ENCODE data around the gene SUSD3. TPM values are rescaled to one million over a fixed set of nuclear protein-coding genes. Genes with fewer than 3 reads are reported as not detected.
A peak's percentile ranks its signal among the peaks of the same experiment; 100 is the strongest.

The SUSD3 gene
- total and polyA plus RNA-seq, 4 donors: 2.6 to 10.3 (median 4.4) TPM

DNA sequence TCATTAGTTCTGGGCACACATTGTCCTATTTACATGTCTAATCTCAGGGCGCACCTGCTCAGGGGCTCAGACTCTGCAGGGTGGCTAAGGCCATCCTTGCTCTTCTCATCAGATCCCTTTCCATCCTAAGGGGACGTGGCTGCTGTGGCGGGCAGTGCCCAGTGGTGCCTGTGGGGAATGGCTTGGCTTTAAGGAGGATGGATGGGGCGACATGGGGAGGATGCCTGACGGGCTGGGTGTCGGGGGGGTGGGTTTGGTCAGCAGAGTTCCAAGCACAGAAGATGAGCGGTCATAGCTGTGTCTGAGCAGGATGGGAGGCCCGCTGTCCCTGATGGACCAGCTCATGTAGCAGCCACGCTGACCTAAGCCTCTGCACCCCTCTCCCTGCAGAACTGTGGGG, 40.9 kb upstream of the SUSD3 start:
- Histone ChIP-seq H3K9me3 (ENCODE audit: control insufficient read depth, low read length) (no peaks in the 10 kb centered on the region), H3K27ac (ENCODE audit: low read depth in 1 of 2, low read length in 2 of 2) (no peak overlapping the region), H3K4me1 (ENCODE audit: control insufficient read depth in 1 of 2, insufficient read depth in 2 of 2, low read length in 2 of 2) (no peaks in the 10 kb centered on the region), H3K27me3 (ENCODE audit: control insufficient read depth in 1 of 2, insufficient read depth in 2 of 2, low read length in 1 of 2) (no peaks in the 10 kb centered on the region), H3K36me3 (ENCODE audit: control insufficient read depth in 1 of 2, insufficient read depth in 2 of 2, low read length in 1 of 2) (no peaks in the 10 kb centered on the region), H3K4me3 (ENCODE audit: low read length in 2 of 2) (no peak overlapping the region)
- ATAC-seq (ENCODE audit: low FRiP score) (no peak), DNase-seq (peak in 1 of 2 donors; percentile 71)
- WGBS, 2 donors: 95 to 96% methylated on average over 9 of the region's 9 CpGs
- intact Hi-C loops (cut with DNase I): no loop called here

DNA sequence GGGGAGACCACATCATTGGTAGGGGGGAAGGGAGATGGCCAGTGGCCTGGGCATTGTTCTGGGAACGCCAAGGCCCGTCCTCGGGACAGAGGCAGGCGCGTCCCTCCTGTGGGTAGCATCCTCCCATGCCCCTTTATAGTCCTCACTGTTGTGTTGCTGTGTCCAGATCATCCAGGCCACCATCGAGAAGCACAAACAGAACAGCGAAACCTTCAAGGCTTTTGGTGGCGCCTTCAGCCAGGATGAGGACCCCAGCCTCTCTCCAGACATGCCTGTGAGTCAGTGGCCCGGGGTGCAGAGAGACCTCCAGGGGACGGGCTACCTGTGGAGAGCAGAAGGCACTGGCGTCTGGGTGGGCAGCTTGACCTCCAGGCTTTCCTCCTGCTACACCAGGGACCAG, 38.4 kb upstream of the SUSD3 start:
- no peak for ATAC-seq (ENCODE audit: low FRiP score)
- peak in 1 of 2 donors; percentile 46 for DNase-seq
- H3K36me3 ChIP-seq (ENCODE audit: control insufficient read depth in 1 of 2, insufficient read depth in 2 of 2, low read length in 1 of 2): no peaks in the 10 kb centered on the region
- 95% methylated on average over 11 of the region's 11 CpGs for WGBS, 2 donors
- intact Hi-C loops (cut with DNase I): no loop called here
- H3K9me3 ChIP-seq (ENCODE audit: control insufficient read depth, low read length): no peaks in the 10 kb centered on the region
- no peaks in the 10 kb centered on the region for H3K4me1 ChIP-seq (ENCODE audit: control insufficient read depth in 1 of 2, insufficient read depth in 2 of 2, low read length in 2 of 2)
- H3K27me3 ChIP-seq (ENCODE audit: control insufficient read depth in 1 of 2, insufficient read depth in 2 of 2, low read length in 1 of 2): no peaks in the 10 kb centered on the region
- H3K4me3 ChIP-seq (ENCODE audit: low read length in 2 of 2): no peak overlapping the region
- H3K27ac ChIP-seq (ENCODE audit: low read depth in 1 of 2, low read length in 2 of 2): no peak overlapping the region

DNA sequence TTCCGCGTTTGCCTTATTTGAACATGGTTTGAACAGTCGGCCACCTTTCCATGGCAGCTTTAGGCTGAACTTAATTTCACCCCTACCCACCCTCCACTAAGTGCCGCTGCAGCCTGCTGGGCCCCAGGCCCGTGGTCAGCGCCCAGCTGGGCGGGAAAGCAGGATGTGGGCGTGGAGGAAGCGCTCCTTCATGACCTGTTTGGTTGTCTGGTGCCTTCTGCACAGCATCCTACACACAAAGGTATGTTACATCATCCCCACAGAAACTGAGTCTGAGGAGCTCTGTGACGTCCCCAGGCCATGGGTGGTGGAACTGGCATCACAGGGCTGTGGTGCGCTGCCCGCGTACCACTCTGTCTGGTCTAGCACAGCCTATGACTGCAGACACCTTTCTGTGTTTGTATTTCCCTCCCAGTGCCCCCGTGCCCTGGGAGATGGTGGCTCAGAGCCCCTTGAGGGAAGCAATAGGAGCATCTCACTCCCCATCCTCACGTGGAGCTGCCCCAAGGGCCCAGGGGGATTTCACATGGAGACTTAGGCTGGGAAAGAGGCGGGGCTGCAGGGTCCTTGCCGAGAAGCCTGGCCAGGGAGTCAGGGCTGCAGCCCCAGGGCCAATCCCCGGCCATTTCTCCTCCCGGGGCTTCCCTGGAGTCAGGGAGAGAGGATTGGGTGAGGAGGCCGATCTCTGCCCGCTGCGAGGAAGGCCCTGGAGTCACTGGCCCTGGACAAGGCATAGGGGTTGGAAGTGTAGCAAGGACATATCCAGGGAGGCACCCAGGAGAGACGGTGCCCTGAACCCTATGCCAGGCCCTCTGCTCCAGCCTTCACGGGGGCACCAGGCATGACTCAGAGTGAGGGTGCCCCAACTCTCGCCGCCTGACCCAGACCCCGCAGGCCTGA, 37.5 kb upstream of the SUSD3 start:
- H3K27me3 ChIP-seq (ENCODE audit: control insufficient read depth in 1 of 2, insufficient read depth in 2 of 2, low read length in 1 of 2): no peaks in the 10 kb centered on the region
- H3K36me3 ChIP-seq (ENCODE audit: control insufficient read depth in 1 of 2, insufficient read depth in 2 of 2, low read length in 1 of 2): no peaks in the 10 kb centered on the region
- 84 to 90% methylated on average over 27 of the region's 27 CpGs for WGBS, 2 donors
- H3K4me1 ChIP-seq (ENCODE audit: control insufficient read depth in 1 of 2, insufficient read depth in 2 of 2, low read length in 2 of 2): no peaks in the 10 kb centered on the region
- no peaks in the 10 kb centered on the region for H3K9me3 ChIP-seq (ENCODE audit: control insufficient read depth, low read length)
- DNase-seq (peak in 1 of 2 donors; percentile 60), ATAC-seq (ENCODE audit: low FRiP score) (no peak)
- H3K27ac ChIP-seq (ENCODE audit: low read depth in 1 of 2, low read length in 2 of 2): no peak overlapping the region
- intact Hi-C loops (cut with DNase I): no loop called here
- no peak overlapping the region for H3K4me3 ChIP-seq (ENCODE audit: low read length in 2 of 2)

DNA sequence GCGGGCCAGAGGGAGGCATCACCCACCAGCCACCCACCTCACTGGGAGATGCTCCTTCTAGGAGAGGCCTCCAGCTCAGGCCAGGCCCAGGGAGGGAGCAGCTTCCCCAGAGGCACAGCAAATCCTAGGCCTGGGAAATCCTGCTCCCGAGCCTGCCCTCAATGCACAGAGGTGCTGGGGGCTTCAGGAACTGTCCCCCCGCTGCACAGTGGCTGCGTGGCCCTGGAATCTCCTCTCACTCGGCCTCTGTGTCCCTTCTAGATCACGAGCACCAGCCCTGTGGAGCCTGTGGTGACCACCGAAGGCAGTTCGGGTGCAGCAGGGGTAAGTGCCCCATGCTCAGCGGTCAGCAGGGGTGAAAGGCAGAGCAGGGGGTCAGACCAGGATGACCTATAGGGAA, 36.4 kb upstream of the SUSD3 start:
- peak in 1 of 2 donors; percentile 59 for DNase-seq
- intact Hi-C loops (cut with DNase I): no loop called here

DNA sequence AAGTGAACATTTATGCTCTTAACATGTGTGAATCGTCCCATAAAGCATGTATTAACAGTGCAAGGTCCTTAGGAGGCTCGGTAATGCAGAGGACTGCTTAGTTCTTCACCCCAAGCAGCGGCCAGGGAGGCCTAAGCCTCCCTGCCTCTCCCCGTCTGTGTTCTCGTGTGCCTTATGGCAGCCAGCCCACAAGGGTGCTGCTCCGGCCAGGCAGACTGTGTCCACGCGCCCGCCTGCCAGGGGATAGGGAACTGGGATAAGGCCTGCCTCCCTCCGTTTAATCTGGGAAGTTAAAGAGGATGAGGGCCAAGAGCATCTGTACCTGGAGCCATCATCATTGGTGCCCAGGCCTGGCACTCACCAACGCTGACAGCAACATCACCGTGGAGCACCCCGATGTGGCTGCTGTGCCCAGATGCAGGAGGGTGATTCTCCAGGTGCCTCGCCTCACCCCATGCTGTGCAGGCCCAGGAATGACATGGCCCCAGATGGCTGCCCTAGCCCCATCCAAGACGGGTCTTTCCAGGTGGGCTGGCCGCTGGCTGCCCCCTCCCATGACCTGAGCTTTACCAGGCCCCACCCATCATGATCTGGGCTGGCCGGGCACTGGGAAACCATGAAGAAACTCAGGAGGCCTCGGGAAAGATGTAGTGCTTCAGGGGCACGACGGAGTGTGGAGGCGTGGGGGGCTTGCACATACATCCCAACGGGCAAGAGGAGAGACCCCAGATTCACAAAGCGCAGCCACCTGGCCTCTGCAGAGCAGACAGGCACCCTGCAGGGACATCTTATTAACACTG, 35.6 kb upstream of the SUSD3 start:
- no peaks in the 10 kb centered on the region for H3K9me3 ChIP-seq (ENCODE audit: control insufficient read depth, low read length)
- 70 to 75% methylated on average over 23 of the region's 23 CpGs for WGBS, 2 donors

More for the DNA sequence above, 36.4 kb upstream of the SUSD3 start:
- Histone ChIP-seq H3K27ac (ENCODE audit: low read depth in 1 of 2, low read length in 2 of 2) (no peak overlapping the region), H3K27me3 (ENCODE audit: control insufficient read depth in 1 of 2, insufficient read depth in 2 of 2, low read length in 1 of 2) (no peaks in the 10 kb centered on the region), H3K9me3 (ENCODE audit: control insufficient read depth, low read length) (no peaks in the 10 kb centered on the region), H3K4me3 (ENCODE audit: low read length in 2 of 2) (no peak overlapping the region), H3K4me1 (ENCODE audit: control insufficient read depth in 1 of 2, insufficient read depth in 2 of 2, low read length in 2 of 2) (no peaks in the 10 kb centered on the region), H3K36me3 (ENCODE audit: control insufficient read depth in 1 of 2, insufficient read depth in 2 of 2, low read length in 1 of 2) (no peaks in the 10 kb centered on the region)
- WGBS, 2 donors: 90 to 96% methylated on average over 9 of the region's 9 CpGs
- no peak for ATAC-seq (ENCODE audit: low FRiP score)

DNA sequence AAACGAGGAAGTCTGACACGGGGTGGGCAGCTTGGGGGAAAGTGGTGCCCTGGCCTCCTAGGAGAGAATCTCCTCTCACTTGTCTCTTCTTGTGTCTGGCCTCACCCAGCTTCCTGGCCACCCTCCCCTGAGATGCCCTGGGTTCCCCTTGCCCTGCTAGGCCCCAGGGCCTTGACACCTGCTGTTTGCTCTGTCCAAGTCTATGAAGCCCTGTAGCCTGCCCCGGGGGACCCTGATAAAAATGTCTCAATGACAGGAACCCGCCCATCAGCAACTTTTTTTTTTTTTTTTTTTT, 35.0 kb upstream of the SUSD3 start:
- WGBS, 2 donors: 83 to 93% methylated on average over 4 of the region's 4 CpGs
- ATAC-seq (ENCODE audit: low FRiP score): no peak
- Histone ChIP-seq H3K36me3 (ENCODE audit: control insufficient read depth in 1 of 2, insufficient read depth in 2 of 2, low read length in 1 of 2) (no peaks in the 10 kb centered on the region), H3K27ac (ENCODE audit: low read depth in 1 of 2, low read length in 2 of 2) (no peak overlapping the region), H3K4me3 (ENCODE audit: low read length in 2 of 2) (no peak overlapping the region), H3K4me1 (ENCODE audit: control insufficient read depth in 1 of 2, insufficient read depth in 2 of 2, low read length in 2 of 2) (no peaks in the 10 kb centered on the region), H3K27me3 (ENCODE audit: control insufficient read depth in 1 of 2, insufficient read depth in 2 of 2, low read length in 1 of 2) (no peaks in the 10 kb centered on the region), H3K9me3 (ENCODE audit: control insufficient read depth, low read length) (no peaks in the 10 kb centered on the region)
- intact Hi-C loops (cut with DNase I): no loop called here
- DNase-seq: no peak

More for the DNA sequence above, 35.6 kb upstream of the SUSD3 start:
- no peak overlapping the region for H3K27ac ChIP-seq (ENCODE audit: low read depth in 1 of 2, low read length in 2 of 2)
- H3K4me1 ChIP-seq (ENCODE audit: control insufficient read depth in 1 of 2, insufficient read depth in 2 of 2, low read length in 2 of 2): no peaks in the 10 kb centered on the region
- DNase-seq (peak in 1 of 2 donors; percentile 35), ATAC-seq (ENCODE audit: low FRiP score) (no peak)
- H3K27me3 ChIP-seq (ENCODE audit: control insufficient read depth in 1 of 2, insufficient read depth in 2 of 2, low read length in 1 of 2): no peaks in the 10 kb centered on the region
- intact Hi-C loops (cut with DNase I): no loop called here
- no peaks in the 10 kb centered on the region for H3K36me3 ChIP-seq (ENCODE audit: control insufficient read depth in 1 of 2, insufficient read depth in 2 of 2, low read length in 1 of 2)
- H3K4me3 ChIP-seq (ENCODE audit: low read length in 2 of 2): no peak overlapping the region

DNA sequence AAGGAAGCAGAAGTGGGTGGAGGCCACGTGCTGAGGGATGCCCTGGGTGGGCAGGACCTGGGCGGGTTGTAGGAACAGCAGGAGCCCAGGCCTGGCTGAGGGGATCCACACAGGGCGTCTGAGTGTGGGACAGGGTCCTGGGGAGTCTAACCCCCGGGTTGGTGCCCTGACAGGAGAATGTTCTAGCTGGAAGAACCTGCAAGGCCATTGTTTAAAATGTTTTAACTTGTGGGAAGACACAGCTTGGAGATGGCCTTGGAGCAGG, 33.9 kb upstream of the SUSD3 start:
- H3K4me1 ChIP-seq (ENCODE audit: control insufficient read depth in 1 of 2, insufficient read depth in 2 of 2, low read length in 2 of 2): no peaks in the 10 kb centered on the region
- DNase-seq (no peak), ATAC-seq (ENCODE audit: low FRiP score) (no peak)
- whole genome bisulfite sequencing, 2 donors: 85 to 96% methylated on average over 4 of the region's 4 CpGs
- no peaks in the 10 kb centered on the region for H3K27me3 ChIP-seq (ENCODE audit: control insufficient read depth in 1 of 2, insufficient read depth in 2 of 2, low read length in 1 of 2)
- H3K36me3 ChIP-seq (ENCODE audit: control insufficient read depth in 1 of 2, insufficient read depth in 2 of 2, low read length in 1 of 2): no peaks in the 10 kb centered on the region
- H3K9me3 ChIP-seq (ENCODE audit: control insufficient read depth, low read length): no peaks in the 10 kb centered on the region
- no peak overlapping the region for H3K27ac ChIP-seq (ENCODE audit: low read depth in 1 of 2, low read length in 2 of 2)
- intact Hi-C loops (cut with DNase I): no loop called here
- H3K4me3 ChIP-seq (ENCODE audit: low read length in 2 of 2): no peak overlapping the region

DNA sequence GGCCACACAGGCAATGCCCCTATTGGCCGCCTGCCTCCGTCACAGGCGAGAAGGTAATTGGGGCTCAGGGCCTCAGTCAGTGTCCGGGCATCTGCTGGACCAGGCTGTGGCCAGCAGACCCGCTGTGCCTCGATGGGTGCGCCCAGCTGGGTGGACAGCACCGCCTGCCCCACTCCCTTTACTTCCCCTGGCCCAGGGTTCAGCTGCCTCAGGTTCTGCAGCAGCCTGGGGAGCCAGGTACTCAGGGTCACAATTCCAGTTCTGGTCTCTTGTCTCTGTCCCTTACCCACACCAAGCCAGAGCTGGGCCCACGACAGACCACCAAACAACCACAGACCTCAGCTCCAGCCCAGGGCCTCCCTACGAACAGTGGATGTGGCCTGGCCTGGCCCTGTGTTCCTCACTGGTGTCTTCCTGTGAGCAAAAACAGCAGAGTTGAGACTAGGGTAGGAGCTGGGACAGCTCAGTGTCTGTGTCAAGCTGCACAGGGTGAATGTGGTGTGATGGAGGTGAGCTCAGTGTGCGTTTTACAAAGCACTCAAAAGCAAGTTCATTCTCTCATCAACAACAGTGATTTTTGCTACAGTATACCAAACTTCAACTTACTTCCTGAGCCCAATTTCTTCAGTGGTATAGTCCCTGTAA, 33.4 kb upstream of the SUSD3 start:
- DNase-seq (no peak), ATAC-seq (ENCODE audit: low FRiP score) (no peak)
- 87 to 94% methylated on average over 11 of the region's 11 CpGs for WGBS, 2 donors
- Histone ChIP-seq H3K27me3 (ENCODE audit: control insufficient read depth in 1 of 2, insufficient read depth in 2 of 2, low read length in 1 of 2) (no peaks in the 10 kb centered on the region), H3K4me3 (ENCODE audit: low read length in 2 of 2) (no peak overlapping the region), H3K27ac (ENCODE audit: low read depth in 1 of 2, low read length in 2 of 2) (no peak overlapping the region), H3K36me3 (ENCODE audit: control insufficient read depth in 1 of 2, insufficient read depth in 2 of 2, low read length in 1 of 2) (no peaks in the 10 kb centered on the region), H3K9me3 (ENCODE audit: control insufficient read depth, low read length) (no peaks in the 10 kb centered on the region), H3K4me1 (ENCODE audit: control insufficient read depth in 1 of 2, insufficient read depth in 2 of 2, low read length in 2 of 2) (no peaks in the 10 kb centered on the region)
- intact Hi-C loops (cut with DNase I): no loop called here
